ENCODE results near the gene ITGA11. TPM values are rescaled to one million over a fixed set of nuclear protein-coding genes. Genes with fewer than 3 reads are reported as not detected.

ITGA11 gene
- total RNA-seq, 1 experiment from 2014 or later, result 0.70 TPM

DNA sequence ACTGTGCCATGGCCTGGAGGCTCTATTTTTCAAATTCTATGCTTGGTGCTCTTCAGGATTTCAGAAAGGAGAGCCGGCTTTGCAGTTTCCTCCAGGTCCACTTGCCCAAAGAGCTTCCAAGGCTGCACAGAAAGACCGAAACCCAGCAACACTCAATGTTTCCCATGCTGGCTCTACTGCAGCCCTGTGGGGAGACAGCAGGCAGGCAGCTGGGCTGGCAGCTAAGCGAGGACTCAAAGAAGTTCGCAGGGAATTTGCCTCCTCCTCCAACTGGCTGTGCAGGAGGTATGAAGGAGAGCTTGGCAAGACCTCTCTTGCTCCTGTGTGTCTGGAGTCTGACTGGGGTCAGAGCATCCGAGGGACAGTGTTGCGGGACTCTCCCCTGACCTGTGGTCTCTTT is 17.4 kb upstream of the ITGA11 start:
- no peaks in the 10 kb centered on the region for H4K20me1 ChIP-seq (ENCODE audit: insufficient read depth)

DNA sequence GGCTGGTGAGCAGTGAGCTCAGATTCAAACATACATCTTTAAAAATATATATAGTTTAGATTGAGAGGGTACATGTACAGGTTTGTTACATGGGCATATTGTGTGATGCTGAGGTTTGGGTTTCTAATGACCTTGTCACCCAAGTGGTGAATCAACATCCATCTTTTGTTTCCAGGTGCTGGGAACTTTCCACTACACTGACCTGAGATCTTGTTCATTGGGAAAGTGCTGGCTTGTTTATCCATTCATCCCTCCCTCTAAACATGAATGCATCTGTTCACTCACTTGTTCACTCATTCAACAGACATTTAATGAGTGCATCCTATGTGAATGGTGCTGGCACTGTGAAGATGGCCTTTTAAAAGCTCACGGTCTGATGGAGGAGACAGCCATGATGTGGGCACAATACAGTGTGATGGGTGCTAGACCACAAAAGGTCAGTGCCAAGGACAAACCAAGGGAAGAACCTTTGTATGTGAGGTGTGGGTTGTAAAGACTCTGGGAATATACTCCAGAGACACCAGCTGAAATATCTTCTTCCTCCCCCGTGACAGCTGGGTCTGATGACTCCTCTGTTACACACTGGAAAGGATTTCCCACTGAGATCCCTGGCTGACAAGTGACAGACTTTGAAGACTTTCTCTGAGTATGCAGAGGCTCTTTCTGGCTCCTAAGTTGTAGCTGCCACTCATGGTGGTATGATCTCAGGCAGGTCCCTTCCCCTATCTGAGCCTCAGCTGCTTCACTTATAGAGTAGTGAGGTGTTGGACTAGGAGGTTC is 16.2 kb upstream of the ITGA11 start:
- POLR2A ChIA-PET (ENCODE audit: unreplicated experiment), result interaction anchor here (0.7 kb wide), 1 partner anchor 450 kb away, joined by 6 read pairs; no protein-coding TSS in a partner anchor

More for the DNA sequence above, 17.4 kb upstream of the ITGA11 start:
- Histone ChIP-seq H3K9me2 (ENCODE audit: insufficient read depth) (no peaks in the 10 kb centered on the region), H3F3A (ENCODE audit: insufficient read depth, low read depth) (no peaks in the 10 kb centered on the region), H3K27ac (no peak overlapping the region), H3K4me3 (no peak overlapping the region), H3K79me2 (ENCODE audit: low read depth) (no peaks in the 10 kb centered on the region), H2AFZ (no peak overlapping the region), H3K27me3 (ENCODE audit: insufficient read depth, low read depth) (peaks cover 25% of the 10 kb centered on the region), H3K9me3 (ENCODE audit: insufficient read depth, low read depth) (no peaks in the 10 kb centered on the region), H3K4me1 (replicated peaks; ENCODE audit: insufficient read depth) (no peaks in the 10 kb centered on the region), H3K36me3 (ENCODE audit: low read depth) (no peaks in the 10 kb centered on the region), H3K4me2 (no peak overlapping the region)
- intact Hi-C loops (cut with micrococcal nuclease; ENCODE audit: unreplicated experiment), result loop anchor here (10.0 kb wide), 1 partner anchor 75 kb away; no protein-coding TSS in a partner anchor
- BruUV-seq (replicated peaks), result no TSS peak
- ChIA-PET POLR2A (ENCODE audit: unreplicated experiment) (no interaction called here), CTCF (no interaction called here)
- no peak for DNase-seq
- TF ChIP-seq, protein P1, sequence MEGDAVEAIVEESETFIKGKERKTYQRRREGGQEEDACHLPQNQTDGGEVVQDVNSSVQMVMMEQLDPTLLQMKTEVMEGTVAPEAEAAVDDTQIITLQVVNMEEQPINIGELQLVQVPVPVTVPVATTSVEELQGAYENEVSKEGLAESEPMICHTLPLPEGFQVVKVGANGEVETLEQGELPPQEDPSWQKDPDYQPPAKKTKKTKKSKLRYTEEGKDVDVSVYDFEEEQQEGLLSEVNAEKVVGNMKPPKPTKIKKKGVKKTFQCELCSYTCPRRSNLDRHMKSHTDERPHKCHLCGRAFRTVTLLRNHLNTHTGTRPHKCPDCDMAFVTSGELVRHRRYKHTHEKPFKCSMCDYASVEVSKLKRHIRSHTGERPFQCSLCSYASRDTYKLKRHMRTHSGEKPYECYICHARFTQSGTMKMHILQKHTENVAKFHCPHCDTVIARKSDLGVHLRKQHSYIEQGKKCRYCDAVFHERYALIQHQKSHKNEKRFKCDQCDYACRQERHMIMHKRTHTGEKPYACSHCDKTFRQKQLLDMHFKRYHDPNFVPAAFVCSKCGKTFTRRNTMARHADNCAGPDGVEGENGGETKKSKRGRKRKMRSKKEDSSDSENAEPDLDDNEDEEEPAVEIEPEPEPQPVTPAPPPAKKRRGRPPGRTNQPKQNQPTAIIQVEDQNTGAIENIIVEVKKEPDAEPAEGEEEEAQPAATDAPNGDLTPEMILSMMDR (conservative IDR thresholded peaks at IDR 0.05), result no peak
- no peak for TF ChIP-seq EZH2 (IDR thresholded peaks at IDR 0.05; ENCODE audit: low read depth)

DNA sequence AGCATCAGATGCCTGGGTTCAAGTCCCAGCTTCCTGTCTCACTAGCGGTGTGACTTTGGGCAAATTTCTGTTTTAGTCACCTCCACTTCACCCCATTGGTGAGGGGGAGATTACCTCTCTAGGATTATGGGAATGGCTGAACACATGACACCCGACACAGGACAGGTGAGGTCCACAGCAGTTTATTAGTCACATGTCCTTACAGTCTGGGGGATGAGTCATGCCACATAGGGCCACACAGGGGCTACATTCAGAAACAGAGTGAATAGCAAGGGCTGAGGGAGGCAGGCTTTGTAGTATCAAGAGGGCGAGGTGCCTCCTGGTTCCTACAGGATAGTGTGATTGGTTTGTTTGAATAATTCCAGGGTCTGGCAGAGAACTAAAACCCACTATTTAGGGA is 15.2 kb upstream of the ITGA11 start:
- Histone ChIP-seq H2AFZ (no peak overlapping the region), H3K79me2 (ENCODE audit: low read depth) (no peaks in the 10 kb centered on the region), H3K9me3 (ENCODE audit: insufficient read depth, low read depth) (no peaks in the 10 kb centered on the region), H3K36me3 (ENCODE audit: low read depth) (no peaks in the 10 kb centered on the region), H3K27me3 (ENCODE audit: insufficient read depth, low read depth) (peaks cover 25% of the 10 kb centered on the region), H3F3A (ENCODE audit: insufficient read depth, low read depth) (no peaks in the 10 kb centered on the region), H4K20me1 (ENCODE audit: insufficient read depth) (no peaks in the 10 kb centered on the region), H3K27ac (no peak overlapping the region), H3K9me2 (ENCODE audit: insufficient read depth) (no peaks in the 10 kb centered on the region), H3K4me1 (replicated peaks; ENCODE audit: insufficient read depth) (no peaks in the 10 kb centered on the region), H3K4me2 (no peak overlapping the region), H3K4me3 (no peak overlapping the region)
- ChIA-PET CTCF (no interaction called here), POLR2A (ENCODE audit: unreplicated experiment) (no interaction called here)
- BruUV-seq (replicated peaks), result no TSS peak
- DNase-seq, result no peak
- intact Hi-C loops (cut with micrococcal nuclease; ENCODE audit: unreplicated experiment), result loop anchor here (10.0 kb wide), 1 partner anchor 78 kb away; no protein-coding TSS in a partner anchor
- TF ChIP-seq, protein P1 (conservative IDR thresholded peaks at IDR 0.05), result no peak
- no peak for TF ChIP-seq EZH2 (IDR thresholded peaks at IDR 0.05; ENCODE audit: low read depth)

More for the DNA sequence above, 16.2 kb upstream of the ITGA11 start:
- BruUV-seq (replicated peaks), result no TSS peak
- Histone ChIP-seq H4K20me1 (ENCODE audit: insufficient read depth) (no peaks in the 10 kb centered on the region), H3K36me3 (ENCODE audit: low read depth) (no peaks in the 10 kb centered on the region), H3K9me3 (ENCODE audit: insufficient read depth, low read depth) (no peaks in the 10 kb centered on the region), H3K4me3 (no peak overlapping the region), H2AFZ (no peak overlapping the region), H3K4me2 (no peak overlapping the region), H3K27me3 (ENCODE audit: insufficient read depth, low read depth) (peaks cover 25% of the 10 kb centered on the region), H3K79me2 (ENCODE audit: low read depth) (no peaks in the 10 kb centered on the region), H3K27ac (no peak overlapping the region), H3K4me1 (replicated peaks; ENCODE audit: insufficient read depth) (no peaks in the 10 kb centered on the region), H3K9me2 (ENCODE audit: insufficient read depth) (no peaks in the 10 kb centered on the region), H3F3A (ENCODE audit: insufficient read depth, low read depth) (no peaks in the 10 kb centered on the region)
- intact Hi-C loops (cut with micrococcal nuclease; ENCODE audit: unreplicated experiment), result loop anchor here (10.0 kb wide), 1 partner anchor 77 kb away; no protein-coding TSS in a partner anchor
- CTCF ChIA-PET, result no interaction called here
- DNase-seq, result no peak
- TF ChIP-seq, protein P1 (conservative IDR thresholded peaks at IDR 0.05), result no peak
- TF ChIP-seq EZH2 (IDR thresholded peaks at IDR 0.05; ENCODE audit: low read depth), result no peak

Data from PC-9 (cell line).